NCI-H345 treated with DMSO at 0.1 percent for 48 hours (cell line): Measurements from ENCODE around the gene IKZF5.

Experiments used
- DNase-seq: peaks from one replicate; lab custom pipeline; 2025; ENCODE audit not compliant: unreplicated experiment; lab: John Stamatoyannopoulos, UW

The IKZF5 gene, protein sequence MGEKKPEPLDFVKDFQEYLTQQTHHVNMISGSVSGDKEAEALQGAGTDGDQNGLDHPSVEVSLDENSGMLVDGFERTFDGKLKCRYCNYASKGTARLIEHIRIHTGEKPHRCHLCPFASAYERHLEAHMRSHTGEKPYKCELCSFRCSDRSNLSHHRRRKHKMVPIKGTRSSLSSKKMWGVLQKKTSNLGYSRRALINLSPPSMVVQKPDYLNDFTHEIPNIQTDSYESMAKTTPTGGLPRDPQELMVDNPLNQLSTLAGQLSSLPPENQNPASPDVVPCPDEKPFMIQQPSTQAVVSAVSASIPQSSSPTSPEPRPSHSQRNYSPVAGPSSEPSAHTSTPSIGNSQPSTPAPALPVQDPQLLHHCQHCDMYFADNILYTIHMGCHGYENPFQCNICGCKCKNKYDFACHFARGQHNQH

DNA sequence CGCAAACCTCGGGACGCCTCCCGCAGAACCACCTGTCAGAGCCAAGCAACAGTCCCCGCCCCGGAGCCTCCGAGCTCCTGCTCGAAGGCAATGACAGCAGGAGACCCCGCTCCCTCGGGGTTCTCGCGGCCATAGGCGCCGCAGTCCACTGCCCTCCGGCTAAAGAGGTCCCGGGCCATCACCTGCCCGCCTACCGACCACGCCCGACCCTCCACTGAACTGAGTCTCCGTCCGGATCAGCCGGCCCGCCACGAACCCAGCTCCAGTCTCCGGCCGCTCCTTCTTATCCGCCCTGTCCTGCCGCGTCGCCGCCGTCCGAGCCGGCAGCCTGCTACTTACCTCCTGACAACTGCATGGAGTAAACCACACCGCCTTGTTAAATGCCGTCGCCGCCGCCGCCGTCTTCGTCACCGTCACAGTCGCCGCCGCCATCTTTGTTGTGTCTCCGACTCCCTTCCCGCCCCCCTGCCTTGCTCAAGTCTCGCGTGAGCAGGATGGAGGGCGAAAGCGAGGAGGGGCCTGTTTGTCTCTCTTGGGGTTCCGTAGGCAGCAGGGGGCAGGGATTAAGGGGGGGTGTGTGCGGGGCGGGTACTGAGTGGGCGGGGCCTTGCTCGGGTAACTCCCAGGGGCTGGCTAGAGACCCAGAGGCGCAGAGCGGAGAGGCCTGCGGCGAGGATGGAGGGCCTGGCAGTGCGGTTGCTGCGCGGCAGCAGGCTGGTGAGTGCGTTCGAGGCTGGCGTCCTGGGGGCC is at the start of gene IKZF5, which contains the start of gene ACADSB:
TSS of gene IKZF5 (minus strand) at position 441 of the 750 bp plus-strand sequence. CDS start 10,170 bp downstream, outside the sequence.
TSS of gene ACADSB (plus strand) at position 652 of the 750 bp plus-strand sequence. CDS start at position 676, 24 bp downstream.
- peak; percentile 57 for DNase-seq

- DNase-seq: no peak
Observed at GRCh38 chr10:123057968-123058367, 49.4 kb upstream of the IKZF5 start.

DNA sequence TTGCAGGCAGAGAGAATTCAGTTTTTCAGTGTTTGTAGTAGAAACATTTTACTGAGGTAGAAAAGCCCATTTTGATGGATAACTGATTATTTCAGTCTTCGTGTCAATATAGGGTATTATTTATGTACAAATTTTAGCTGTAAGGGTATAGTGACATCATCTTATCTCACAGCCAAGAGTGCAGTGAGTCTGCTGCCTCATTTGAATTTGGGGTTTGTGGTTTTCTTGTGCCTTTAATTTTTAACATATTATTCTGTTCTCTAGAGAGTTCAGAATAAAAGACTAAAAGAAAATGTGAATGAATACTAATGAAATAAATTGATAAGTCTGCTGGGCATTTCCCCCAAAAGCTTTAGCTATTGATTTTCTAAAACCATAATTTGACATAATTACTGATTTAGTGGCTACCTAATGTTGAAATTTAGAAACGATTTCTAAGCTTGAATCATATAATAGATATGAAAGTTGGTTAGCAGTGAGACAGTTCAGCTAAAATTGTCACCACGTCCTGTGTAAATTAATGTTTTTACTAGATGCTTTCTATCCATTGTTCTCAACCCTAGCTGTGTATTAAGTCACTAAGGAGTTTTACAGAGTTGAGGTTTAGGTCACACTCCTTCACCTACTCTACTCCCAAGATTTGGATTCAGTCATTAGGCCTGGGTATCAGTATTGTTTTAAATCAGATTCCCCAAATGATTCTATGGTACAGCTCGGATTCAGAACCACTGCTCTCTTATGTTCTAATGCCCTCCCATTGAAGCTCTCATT is 37.6 kb upstream of the IKZF5 start:
- DNase-seq: no peak

DNA sequence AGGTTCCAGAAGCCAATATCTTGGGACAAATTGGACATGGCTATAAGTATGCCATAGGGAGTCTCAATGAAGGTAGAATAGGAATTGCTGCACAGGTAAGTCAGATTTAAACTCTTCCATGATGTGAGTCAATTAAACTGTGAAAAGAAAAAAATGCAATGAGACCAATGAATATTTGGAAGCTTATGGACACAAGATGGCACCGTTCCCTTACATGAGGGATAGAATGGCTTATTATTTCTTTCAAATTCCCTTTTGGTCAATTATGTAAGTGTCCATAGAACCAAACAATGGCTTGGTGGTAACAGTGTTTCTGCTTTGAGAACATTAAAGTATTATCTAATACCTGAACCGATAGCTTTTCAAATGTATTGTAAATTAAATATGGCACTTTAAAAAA is 35.8 kb upstream of the IKZF5 start:
- no peak for DNase-seq

GRCh38 chr10:123043409-123043925 is 34.9 kb upstream of the IKZF5 start:
- DNase-seq: peak; percentile 31

DNA sequence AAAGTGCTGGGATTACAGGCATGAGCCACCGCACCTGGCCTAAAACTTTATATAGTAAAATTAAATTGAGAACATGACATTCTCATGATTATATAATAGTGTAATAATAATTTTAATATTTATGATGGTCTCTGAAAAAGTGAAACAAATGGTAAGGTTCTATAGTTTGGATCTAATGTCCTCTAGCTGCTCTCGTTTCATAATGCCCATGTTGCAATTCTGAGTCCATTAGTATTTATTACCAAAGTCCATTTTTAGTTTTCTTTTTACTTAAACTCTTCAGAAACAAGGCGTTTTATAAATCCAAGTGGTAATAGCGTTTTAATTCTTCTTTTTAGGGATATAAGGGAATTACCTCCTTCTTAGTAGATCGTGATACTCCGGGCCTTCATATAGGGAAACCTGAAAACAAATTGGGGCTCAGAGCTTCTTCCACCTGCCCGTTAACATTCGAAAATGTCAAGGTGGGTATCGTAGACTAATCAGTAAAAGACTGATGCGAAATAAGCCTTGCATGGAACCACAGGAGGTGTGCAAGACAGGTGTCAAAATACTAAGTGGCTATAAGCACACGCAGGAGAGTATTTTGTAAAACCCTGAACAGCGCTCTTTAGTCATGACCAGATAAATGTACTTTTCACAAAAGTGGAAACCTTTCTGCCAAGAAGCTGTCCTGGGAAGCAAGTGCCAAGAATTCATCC is 34.3 kb upstream of the IKZF5 start:
- DNase-seq: no peak

DNA sequence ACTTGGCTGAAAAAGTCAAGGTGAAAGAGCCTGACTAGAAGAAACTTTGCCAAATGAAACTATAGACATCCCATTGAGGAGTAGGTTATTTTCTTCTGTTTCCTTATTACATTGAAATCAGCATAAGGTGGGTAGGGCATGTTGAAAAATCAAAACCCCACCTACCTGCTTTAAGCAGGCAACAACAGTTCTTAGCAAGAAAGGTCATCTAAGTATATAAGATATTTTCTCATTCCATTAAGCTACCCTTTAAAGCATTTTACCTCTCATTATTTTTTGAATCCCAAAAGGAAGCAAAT is 31.0 kb upstream of the IKZF5 start:
- DNase-seq: no peak

- no peak for DNase-seq
Observed at GRCh38 chr10:123038782-123039631, 30.4 kb upstream of the IKZF5 start.

DNA sequence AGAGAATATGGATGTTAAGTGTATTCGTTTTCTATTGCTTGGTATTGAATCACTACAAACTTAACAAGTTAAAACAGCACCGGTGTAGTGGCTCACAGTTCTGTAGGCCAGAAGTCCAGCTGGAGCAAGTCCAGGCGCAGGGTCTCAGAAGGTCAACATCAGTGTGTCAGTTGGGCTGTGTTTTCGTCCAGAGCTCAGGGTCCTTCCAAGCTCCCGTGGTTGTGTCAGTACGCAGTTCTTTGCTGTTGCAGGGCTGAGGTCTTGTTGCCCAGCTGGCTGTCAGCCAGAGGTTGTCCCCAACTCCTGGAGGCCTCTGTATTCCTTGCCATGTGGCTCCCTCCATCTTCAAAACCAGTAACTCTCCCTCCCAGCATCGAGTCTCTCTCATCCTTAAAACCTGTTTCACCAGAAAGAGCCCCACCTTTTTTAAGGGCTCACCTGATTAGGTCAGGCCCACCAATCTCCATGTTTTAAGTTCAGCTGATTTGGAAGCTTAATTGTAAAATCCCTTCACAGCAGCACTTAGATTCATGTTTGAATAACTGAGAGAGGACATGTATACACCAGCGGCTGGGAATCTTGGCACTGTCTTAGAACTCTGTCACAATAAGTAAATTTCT is 27.0 kb upstream of the IKZF5 start:
- DNase-seq: no peak

DNA sequence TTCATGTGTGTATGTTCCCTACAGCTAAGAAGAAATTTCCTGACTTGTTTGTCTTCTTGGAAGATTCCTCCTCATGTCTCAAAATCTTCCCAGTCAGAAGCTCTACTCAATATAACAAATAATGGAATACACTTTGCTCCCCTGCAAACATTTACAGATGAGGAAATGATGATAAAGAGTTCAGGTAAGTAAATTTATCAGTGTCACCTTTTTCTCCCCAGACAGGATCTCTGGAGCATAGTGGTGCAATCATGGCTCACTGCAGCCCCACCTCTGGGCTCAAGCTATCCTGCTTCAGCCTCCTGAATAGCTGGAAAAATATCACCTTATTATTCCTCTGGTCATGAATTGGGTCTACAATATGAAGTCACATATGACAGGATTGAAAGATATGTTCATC is 25.7 kb upstream of the IKZF5 start:
- no peak for DNase-seq

DNA sequence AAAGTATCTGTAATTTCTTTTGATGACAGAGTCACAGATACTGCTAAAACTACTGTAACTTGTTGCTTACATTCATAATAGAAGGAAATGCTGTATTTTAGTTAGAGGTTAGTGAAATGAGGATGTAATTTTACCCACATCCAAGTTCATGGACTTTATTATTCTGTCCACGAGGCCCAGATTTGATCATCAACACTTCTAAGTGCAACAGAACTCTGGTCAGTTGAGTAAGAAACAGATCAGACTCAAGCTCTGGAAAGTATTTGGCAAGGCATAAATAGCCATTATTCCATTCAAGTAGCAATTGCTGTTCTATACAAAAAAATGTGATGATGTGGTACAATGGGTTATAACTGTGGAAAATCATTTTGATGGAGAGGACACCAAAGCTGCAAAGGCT is 22.5 kb upstream of the IKZF5 start:
- DNase-seq: no peak

- no peak for DNase-seq
Observed at GRCh38 chr10:123027861-123028260, 19.3 kb upstream of the IKZF5 start.

DNA sequence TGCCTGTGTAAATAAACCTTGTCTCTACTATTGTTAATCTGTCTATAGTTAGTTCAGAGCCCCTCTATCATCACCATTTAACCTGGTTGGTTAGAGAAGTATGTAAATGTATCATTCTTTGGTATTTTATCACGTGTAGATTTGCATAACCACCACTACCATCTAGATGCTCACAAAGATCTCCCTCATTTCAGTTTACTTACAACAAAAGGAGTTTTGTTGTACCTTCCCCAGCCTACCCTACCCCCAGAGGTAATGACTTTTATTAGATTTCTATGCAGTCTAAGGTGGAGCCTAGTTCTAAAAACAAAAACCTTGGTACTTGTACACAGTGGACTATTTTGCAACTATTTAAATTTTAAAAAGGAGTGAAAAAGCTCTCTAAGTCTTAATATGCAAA is 17.7 kb upstream of the IKZF5 start:
- no peak for DNase-seq

- DNase-seq: no peak
Observed at GRCh38 chr10:123024540-123024939, 15.9 kb upstream of the IKZF5 start.

- no peak for DNase-seq
Observed at GRCh38 chr10:123021517-123021916, 12.9 kb upstream of the IKZF5 start.

DNA sequence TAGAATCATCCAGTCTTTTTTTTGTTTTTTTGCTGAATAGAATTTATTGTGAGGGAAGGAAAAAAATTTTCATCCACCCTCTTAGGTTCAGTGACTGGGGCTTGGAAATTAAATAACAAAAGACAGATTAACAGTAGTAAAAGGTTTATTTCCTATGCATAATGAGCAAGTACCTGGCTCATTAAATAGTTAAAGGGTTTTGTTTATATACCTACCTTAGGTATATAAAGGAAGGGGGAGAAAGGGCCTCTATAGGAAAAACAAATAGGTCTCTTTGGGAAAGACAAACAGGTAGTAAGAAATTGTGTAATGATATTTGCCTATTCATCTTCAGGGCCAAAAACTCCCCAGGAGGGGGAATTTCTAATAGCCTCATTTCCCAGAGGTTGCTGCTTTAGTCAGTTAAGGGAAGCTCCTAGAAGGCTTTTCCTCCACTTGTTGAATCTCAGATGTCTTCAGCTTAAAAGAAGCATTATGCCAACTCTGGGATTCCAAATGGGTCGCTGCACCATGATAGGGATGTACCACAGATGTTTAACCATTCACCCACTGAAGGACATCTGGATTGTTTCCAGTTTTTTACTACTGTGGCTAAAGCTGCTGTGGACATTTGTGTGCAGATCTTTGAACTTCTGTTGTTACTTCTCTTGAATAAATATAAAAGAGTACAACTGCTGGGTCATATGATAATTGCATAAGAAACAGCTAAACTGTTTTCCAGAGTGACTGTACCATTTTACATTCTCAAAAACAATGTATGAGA is 11.5 kb upstream of the IKZF5 start:
- DNase-seq: no peak

DNA sequence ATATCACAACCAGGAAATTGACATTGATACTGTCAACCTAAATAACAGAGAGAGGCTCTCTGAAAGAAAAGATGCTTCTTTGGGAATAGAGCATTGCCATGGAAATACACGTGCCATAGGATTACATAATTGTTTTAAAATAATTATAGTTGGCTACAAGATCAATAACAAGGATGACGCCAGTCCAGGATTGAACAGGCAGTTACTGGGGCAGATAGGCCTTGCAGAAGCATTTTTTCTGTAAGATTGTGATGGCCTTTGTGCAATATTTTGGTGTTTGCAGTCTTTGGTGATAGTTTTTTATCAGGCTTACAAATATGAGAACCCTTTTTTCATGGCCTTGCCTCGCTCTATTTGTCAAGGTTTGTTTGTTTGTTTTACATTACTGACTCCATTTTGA is 10.7 kb upstream of the IKZF5 start:
- DNase-seq: no peak

- no peak for DNase-seq
Observed at GRCh38 chr10:123018531-123018930, 9.9 kb upstream of the IKZF5 start.
